A549 (cell line): Measurements from ENCODE around the gene MGMT. TPM values are rescaled to one million over a fixed set of nuclear protein-coding genes. Genes with fewer than 3 reads are reported as not detected.

Experiments
- ATAC-seq, 2 experiments: fragments of 200-7000 bp in 1 of 2; fragments of >200 bp in 1 of 2; cut with Nextera tagmentation in 1 of 2; cut with Tn5 transposase in 1 of 2; 3 replicates each; pipeline versions ENCODE4 v1.8.0 to v1.9.1; 2018 to 2020; ENCODE audit warnings: mild to moderate bottlenecking in 1 of 2, moderate library complexity in 1 of 2
- CTCF ChIA-PET: fragments of 300-600 bp; sonication (Branson Sonifier 250); formaldehyde crosslinking; extraction: SDS; loops from one replicate; lab custom pipeline; 2021; ENCODE audit warnings: antibody characterized with exemption, inconsistent platforms; lab: Yijun Ruan, JAX
- POLR2A ChIA-PET: fragments of 350-600 bp; formaldehyde crosslinking; extraction: SDS; loops from one replicate; lab custom pipeline; 2021; ENCODE audit warnings: antibody characterized with exemption, inconsistent platforms; lab: Yijun Ruan, JAX
- DNase-seq, 2 experiments: peaks; one replicate each; pipeline versions ENCODE4 v3.0.0 to v3.0.0-alpha.2; 2011 to 2016; ENCODE audit warnings: low read depth in 1 of 2, low spot score in 1 of 2
- FAIRE-seq: peaks from 2 replicates; lab custom pipeline; 2011; peaks lifted over from hg19 to GRCh38; lab: Jason Lieb, UNC
- H3K27ac ChIP-seq, 2 experiments: fragments of >200 bp; sonication (Bioruptor Twin); formaldehyde crosslinking; 3 replicates each; pipeline ENCODE4 v1.5.1; 2016 to 2017
- H3K4me1 ChIP-seq: fragments of >200 bp; sonication (Bioruptor Twin); formaldehyde crosslinking; 3 replicates; pipeline ENCODE4 v1.6.1; 2016
- H3K4me2 ChIP-seq: fragments of >200 bp; sonication (Bioruptor Twin); formaldehyde crosslinking; 3 replicates; pipeline ENCODE4 v1.6.1; 2016
- H3K4me3 ChIP-seq: fragments of >200 bp; sonication (Bioruptor Twin); formaldehyde crosslinking; 3 replicates; pipeline ENCODE4 v1.5.1; 2016
- H3K9me3 ChIP-seq: fragments of >200 bp; sonication (Bioruptor Twin); formaldehyde crosslinking; 3 replicates; pipeline ENCODE4 v1.6.1; 2016
- BHLHE40 ChIP-seq: IDR thresholded peaks from 2 replicates; pipeline ENCODE4 v1.6.1; 2012; ENCODE audit warnings: low read depth, low read length, inconsistent platforms
- CBX2 ChIP-seq: fragments of 200-600 bp; sonication (generic); IDR thresholded peaks from 2 replicates; pipeline ENCODE4 v1.6.1; 2016; ENCODE audit warnings: low read depth, mild to moderate bottlenecking, borderline replicate concordance
- CHD2 ChIP-seq: fragments of 150-350 bp; IDR thresholded peaks from 2 replicates; pipeline ENCODE4 v1.6.1; 2014; ENCODE audit warnings: low read length; ENCODE audit not compliant: partially characterized antibody
- CHD4 ChIP-seq: fragments of 200-600 bp; sonication (generic); IDR thresholded peaks from 2 replicates; pipeline ENCODE4 v1.6.1; 2016; ENCODE audit warnings: antibody characterized with exemption, mild to moderate bottlenecking, borderline replicate concordance
- EHF ChIP-seq: fragments of 250-450 bp; sonication (Bioruptor Pico); IDR thresholded peaks from 2 replicates; pipeline ENCODE4 v1.5.0; 2020; ENCODE audit warnings: mild to moderate bottlenecking
- EHMT2 ChIP-seq: fragments of 200-600 bp; sonication (generic); IDR thresholded peaks from 2 replicates; pipeline ENCODE4 v1.6.1; 2016; ENCODE audit warnings: antibody characterized with exemption, low read depth, mild to moderate bottlenecking, moderate library complexity
- EP300 ChIP-seq, 2 experiments: fragments of >200 bp; sonication (Bioruptor Twin); formaldehyde crosslinking; IDR thresholded peaks; 2 replicates in 1 of 2; 3 replicates in 1 of 2; pipeline ENCODE4 v1.6.1; 2016 to 2017
- FOSL2 ChIP-seq, 2 experiments: fragments of 450-650 bp in 1 of 2; fragments of >200 bp in 1 of 2; sonication (Bioruptor Twin) in 1 of 2; formaldehyde crosslinking; IDR thresholded peaks; 2 replicates each; pipeline versions ENCODE4 v1.5.0 to v1.6.1; 2016 to 2020; ENCODE audit warnings: mild to moderate bottlenecking in 1 of 2, moderate library complexity in 1 of 2
- FOXS1 ChIP-seq: fragments of 250-450 bp; sonication (Bioruptor Pico); IDR thresholded peaks from 2 replicates; pipeline ENCODE4 v1.5.0; 2020; ENCODE audit warnings: mild to moderate bottlenecking, moderate library complexity
- GATA3 ChIP-seq: IDR thresholded peaks from 2 replicates; pipeline ENCODE4 v1.6.1; 2012; ENCODE audit warnings: borderline replicate concordance
- HDAC2 ChIP-seq: fragments of 200-600 bp; sonication (generic); IDR thresholded peaks from 2 replicates; pipeline ENCODE4 v1.6.1; 2016
- HEYL ChIP-seq: fragments of 250-450 bp; sonication (Bioruptor Pico); IDR thresholded peaks from 2 replicates; pipeline ENCODE4 v1.8.0; 2021; ENCODE audit warnings: mild to moderate bottlenecking, moderate library complexity
- HOXB5 ChIP-seq: fragments of 250-450 bp; sonication (Bioruptor Pico); IDR thresholded peaks from 2 replicates; pipeline ENCODE4 v1.5.0; 2020; ENCODE audit warnings: mild to moderate bottlenecking, moderate library complexity
- JUN ChIP-seq, 2 experiments: fragments of >200 bp; sonication (Bioruptor Twin); formaldehyde crosslinking; IDR thresholded peaks; 2 replicates in 1 of 2; 3 replicates in 1 of 2; pipeline ENCODE4 v1.6.1; 2016 to 2017
- KDM1A ChIP-seq: fragments of 200-600 bp; sonication (generic); IDR thresholded peaks from 2 replicates; pipeline ENCODE4 v1.6.1; 2016; ENCODE audit warnings: low read depth, mild to moderate bottlenecking
- KDM5A ChIP-seq: fragments of 200-600 bp; sonication (generic); IDR thresholded peaks from 2 replicates; pipeline ENCODE4 v1.6.1; 2016; ENCODE audit warnings: antibody characterized with exemption, mild to moderate bottlenecking
- MAFK ChIP-seq: fragments of 450-650 bp; IDR thresholded peaks from 2 replicates; pipeline ENCODE4 v1.6.1; 2014; ENCODE audit not compliant: partially characterized antibody
- MAZ ChIP-seq: fragments of 150-350 bp; IDR thresholded peaks from 2 replicates; pipeline ENCODE4 v1.6.1; 2014; ENCODE audit warnings: antibody characterized with exemption, low read depth, low read length, borderline replicate concordance
- NFE2L2 ChIP-seq: fragments of 150-350 bp; conservative IDR thresholded peaks from 2 replicates; pipeline ENCODE4 v1.6.1; 2014; ENCODE audit warnings: low read length
- NR3C1 ChIP-seq: fragments of >200 bp; sonication (Bioruptor Twin); formaldehyde crosslinking; IDR thresholded peaks from 3 replicates; pipeline ENCODE4 v1.6.1; 2017
- POLR2A ChIP-seq: IDR thresholded peaks from 2 replicates; pipeline ENCODE4 v1.6.1; 2012; ENCODE audit warnings: mild to moderate bottlenecking, low read length
- RNF2 ChIP-seq: fragments of 200-600 bp; sonication (generic); IDR thresholded peaks from 2 replicates; pipeline ENCODE4 v1.6.1; 2016; ENCODE audit warnings: low read depth, mild to moderate bottlenecking, antibody characterized with exemption, moderate library complexity, borderline replicate concordance
- SREBF2 ChIP-seq: fragments of 450-650 bp; IDR thresholded peaks from 2 replicates; pipeline ENCODE4 v1.6.1; 2014; ENCODE audit warnings: mild to moderate bottlenecking, moderate library complexity
- ZFP36 ChIP-seq: fragments of 450-650 bp; IDR thresholded peaks from 2 replicates; pipeline ENCODE4 v1.6.1; 2014; ENCODE audit warnings: borderline replicate concordance; ENCODE audit not compliant: partially characterized antibody
- ZNF302 ChIP-seq: fragments of 250-450 bp; sonication (Bioruptor Pico); IDR thresholded peaks from 2 replicates; pipeline ENCODE4 v1.9.0; 2021; ENCODE audit warnings: inconsistent platforms, mild to moderate bottlenecking, moderate library complexity
- WGBS: methylation state at CpG from one replicate; pipeline ENCODE4 v1.1.6; 2017; ENCODE audit errors: missing lambda C conversion rate; 5-methylcytosine and 5-hydroxymethylcytosine counted together
- polyA plus RNA-seq, 4 experiments: library from polyadenylated mRNA; depleted of rRNA in 3 of 4; stranded (reverse); fragments of >200 nt; fragmentation: RNase III in 1 of 4; extraction: RNeasy Plus Mini Kit Qiagen cat#74134 plus additional on column Dnase treatment in 1 of 4; gene quantifications; 2 replicates in 3 of 4; 3 replicates in 1 of 4; pipeline ENCODE4 v1.2.3, GENCODE V29; 2011 to 2017
- TF ChIP-seq, protein P1 (sequence below): fragments of 250-450 bp; sonication (Bioruptor Pico); IDR thresholded peaks from 2 replicates; pipeline ENCODE4 v1.5.0; 2020; ENCODE audit warnings: low read depth, mild to moderate bottlenecking, moderate library complexity
- TF ChIP-seq, protein P2 (sequence below): IDR thresholded peaks from 2 replicates; pipeline ENCODE4 v1.6.1; 2012
- TF ChIP-seq, protein P3 (sequence below): fragments of 450-650 bp; IDR thresholded peaks from 2 replicates; pipeline ENCODE4 v1.6.1; 2014; ENCODE audit warnings: antibody characterized with exemption
- TF ChIP-seq, protein P4 (sequence below): fragments of >200 bp; sonication (Bioruptor Twin); formaldehyde crosslinking; IDR thresholded peaks from 2 replicates; pipeline ENCODE4 v1.6.1; 2016

The MGMT gene
- polyA plus RNA-seq, 2 of the 4 experiments (the other 2 are of a cell fraction), result 4.9 to 5.2 TPM

DNA sequence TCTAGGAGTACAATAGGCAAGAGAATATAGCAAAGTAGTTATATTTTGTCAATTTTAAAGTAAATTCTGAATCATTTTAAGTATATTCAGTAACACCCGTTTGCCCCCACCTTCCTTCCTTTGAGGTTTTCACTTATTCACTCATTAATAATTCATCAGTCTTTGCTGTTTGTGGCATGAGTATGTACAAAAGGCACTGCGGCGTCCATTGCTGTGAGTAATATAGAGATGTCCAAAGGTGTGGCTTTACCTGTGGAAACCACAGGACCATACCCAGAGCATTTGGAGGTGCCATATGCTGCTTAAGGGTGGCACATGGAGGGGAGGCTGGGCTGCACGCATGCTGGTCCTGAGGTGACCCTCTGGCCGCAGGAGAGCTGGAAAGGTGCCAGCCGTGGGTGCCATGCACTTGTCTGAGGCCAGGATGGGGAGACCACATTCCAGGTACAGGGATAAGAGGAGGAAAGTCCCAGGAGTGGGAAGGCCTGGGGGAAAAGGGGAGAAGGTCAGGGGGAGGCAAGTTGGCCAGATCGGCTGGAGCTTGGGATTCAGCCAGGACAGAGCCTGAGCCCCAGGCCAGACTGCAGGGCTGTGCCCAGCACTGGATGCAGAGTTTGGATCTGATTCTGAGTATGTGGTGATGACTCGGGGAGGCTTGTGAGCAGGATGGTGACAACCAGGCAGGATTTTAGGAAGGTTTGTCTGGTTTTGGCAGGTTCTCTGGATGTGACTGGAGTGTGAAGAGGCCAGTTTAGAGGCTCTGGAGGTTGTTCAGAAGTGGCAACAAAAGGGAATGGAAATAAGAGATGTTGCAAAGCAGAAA is 223.4 kb downstream of the MGMT start (continued):
- no peak for TF ChIP-seq HEYL (CRISPR knock-in tag)
- TF ChIP-seq HDAC2, result no peak

DNA sequence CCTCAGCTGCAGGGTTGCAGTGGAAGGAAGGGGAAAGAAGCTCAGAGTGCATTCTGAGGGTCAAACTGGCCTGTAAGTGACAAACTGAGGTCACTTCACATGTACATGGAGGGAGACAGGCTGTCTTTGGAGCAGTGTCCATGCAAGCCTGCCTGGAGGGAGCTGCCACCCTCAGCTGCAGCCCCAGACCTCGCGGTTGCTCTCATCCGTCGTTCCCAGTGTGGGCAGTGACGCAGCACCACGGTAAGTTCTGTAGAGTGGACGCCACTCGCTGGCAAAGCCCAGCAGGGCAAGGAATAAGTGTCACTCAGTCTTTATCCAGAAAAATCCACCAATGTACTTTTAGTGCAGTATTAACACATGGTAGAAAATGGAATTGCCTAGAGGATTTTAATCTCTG is 225.7 kb downstream of the MGMT start:
- Histone ChIP-seq H3K4me2 (no peak overlapping the region), H3K4me1 (no peaks in the 10 kb centered on the region), H3K4me3 (no peak overlapping the region), H3K9me3 (no peaks in the 10 kb centered on the region), H3K27ac (no peak overlapping the region)
- ChIA-PET CTCF (no interaction called here), POLR2A (no interaction called here)
- DNase-seq, result no peak
- ATAC-seq, result 0 out of 6 replicates have a peak, but pooled peaks of 1 of the 2 experiments have one; percentile 34
- no peak for FAIRE-seq
- TF ChIP-seq EP300 (IDR thresholded peaks at IDR 0.05), result no peak
- WGBS, result 31% methylated on average over 3 of the region's 8 CpGs

DNA sequence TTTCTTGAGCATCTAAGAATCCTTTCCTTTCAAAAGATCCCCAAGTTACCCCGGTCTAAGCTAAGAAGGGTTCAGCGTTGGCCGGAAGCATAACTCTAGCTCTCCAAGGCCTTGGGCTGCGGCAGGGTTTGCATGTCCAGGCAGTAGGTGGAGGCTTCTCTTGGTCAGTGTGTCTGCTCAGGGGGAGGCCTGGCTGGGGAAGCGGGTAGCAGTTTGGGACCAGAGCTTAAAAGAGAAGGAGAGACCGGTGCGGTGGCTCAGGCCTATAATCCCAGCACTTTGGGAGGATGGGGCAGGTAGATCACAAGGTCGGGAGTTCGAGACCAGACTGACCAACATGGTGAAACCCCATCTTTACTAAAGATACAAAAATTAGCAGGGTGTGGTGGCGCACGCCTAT is 226.3 kb downstream of the MGMT start:
- H3K4me2 ChIP-seq, result no peak overlapping the region
- H3K4me1 ChIP-seq, result no peaks in the 10 kb centered on the region
- POLR2A ChIA-PET, result no interaction called here
- DNase-seq (no peak), FAIRE-seq (no peak), ATAC-seq (no peak)
- CTCF ChIA-PET, result interaction anchor here (1.5 kb wide), 1 partner anchor 9 kb away, joined by 4 read pairs; no protein-coding TSS in a partner anchor
- TF ChIP-seq, protein P1, sequence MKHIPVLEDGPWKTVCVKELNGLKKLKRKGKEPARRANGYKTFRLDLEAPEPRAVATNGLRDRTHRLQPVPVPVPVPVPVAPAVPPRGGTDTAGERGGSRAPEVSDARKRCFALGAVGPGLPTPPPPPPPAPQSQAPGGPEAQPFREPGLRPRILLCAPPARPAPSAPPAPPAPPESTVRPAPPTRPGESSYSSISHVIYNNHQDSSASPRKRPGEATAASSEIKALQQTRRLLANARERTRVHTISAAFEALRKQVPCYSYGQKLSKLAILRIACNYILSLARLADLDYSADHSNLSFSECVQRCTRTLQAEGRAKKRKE, result no peak
- TF ChIP-seq JUN (IDR thresholded peaks at IDR 0.05), result no peak
- TF ChIP-seq POLR2A, result no peak
- no peak for TF ChIP-seq GATA3
- no peak for TF ChIP-seq NFE2L2
- no peak for TF ChIP-seq FOSL2 (IDR thresholded peaks at IDR 0.05)
- TF ChIP-seq FOSL2 (CRISPR knock-in tag; IDR thresholded peaks at IDR 0.05), result no peak
- no peak for TF ChIP-seq ZNF302 (CRISPR knock-in tag)
- no peak for TF ChIP-seq EHF (CRISPR knock-in tag)
- TF ChIP-seq KDM1A, result no peak
- no peak for TF ChIP-seq CHD2
- no peak for TF ChIP-seq ZFP36
- TF ChIP-seq BHLHE40, result no peak
- TF ChIP-seq, protein P2, sequence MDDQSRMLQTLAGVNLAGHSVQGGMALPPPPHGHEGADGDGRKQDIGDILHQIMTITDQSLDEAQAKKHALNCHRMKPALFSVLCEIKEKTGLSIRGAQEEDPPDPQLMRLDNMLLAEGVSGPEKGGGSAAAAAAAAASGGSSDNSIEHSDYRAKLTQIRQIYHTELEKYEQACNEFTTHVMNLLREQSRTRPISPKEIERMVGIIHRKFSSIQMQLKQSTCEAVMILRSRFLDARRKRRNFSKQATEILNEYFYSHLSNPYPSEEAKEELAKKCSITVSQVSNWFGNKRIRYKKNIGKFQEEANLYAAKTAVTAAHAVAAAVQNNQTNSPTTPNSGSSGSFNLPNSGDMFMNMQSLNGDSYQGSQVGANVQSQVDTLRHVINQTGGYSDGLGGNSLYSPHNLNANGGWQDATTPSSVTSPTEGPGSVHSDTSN, result no peak
- TF ChIP-seq MAZ, result no peak
- no peak for TF ChIP-seq NR3C1
- no peak overlapping the region for H3K4me3 ChIP-seq
- 47% methylated on average over 10 of the region's 11 CpGs for WGBS
- no peak overlapping the region for H3K27ac ChIP-seq
- no peaks in the 10 kb centered on the region for H3K9me3 ChIP-seq

DNA sequence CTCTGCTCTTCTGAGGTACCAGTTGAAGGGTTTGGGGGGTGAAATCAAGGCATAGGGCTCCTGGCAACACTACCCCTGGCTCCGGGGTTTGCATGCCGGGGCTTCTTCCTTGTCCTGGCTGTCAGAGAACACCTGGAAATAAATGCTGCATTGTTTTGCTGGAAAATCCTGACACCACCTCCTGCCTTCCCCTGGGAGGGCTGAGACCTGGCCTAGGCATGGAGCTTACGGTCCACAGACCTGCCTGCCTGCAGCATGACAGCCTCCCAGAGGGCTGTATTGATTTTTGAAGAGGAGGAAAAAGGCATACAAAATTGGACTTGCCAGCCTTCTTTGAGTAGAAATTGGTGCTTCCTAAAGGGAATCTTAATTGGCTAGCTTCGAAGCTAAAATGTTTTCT is 227.1 kb downstream of the MGMT start:
- H3K27ac ChIP-seq, result no peak overlapping the region
- DNase-seq (no peak), FAIRE-seq (no peak), ATAC-seq (no peak)
- WGBS, result 31% methylated on average over 4 of the region's 4 CpGs
- ChIA-PET CTCF (interaction anchor here (1.5 kb wide), 1 partner anchor 9 kb away, joined by 4 read pairs; no protein-coding TSS in a partner anchor), POLR2A (no interaction called here)
- no peak overlapping the region for H3K4me2 ChIP-seq
- H3K9me3 ChIP-seq, result no peaks in the 10 kb centered on the region
- H3K4me3 ChIP-seq, result no peak overlapping the region
- TF ChIP-seq CBX2, result no peak
- no peak for TF ChIP-seq CHD2
- TF ChIP-seq NFE2L2, result no peak
- no peak for TF ChIP-seq MAFK
- no peak for TF ChIP-seq FOXS1 (CRISPR knock-in tag)
- TF ChIP-seq RNF2, result no peak
- TF ChIP-seq, protein P2, result no peak
- no peak for TF ChIP-seq BHLHE40
- TF ChIP-seq EHMT2, result no peak
- no peak for TF ChIP-seq GATA3
- TF ChIP-seq, protein P3, sequence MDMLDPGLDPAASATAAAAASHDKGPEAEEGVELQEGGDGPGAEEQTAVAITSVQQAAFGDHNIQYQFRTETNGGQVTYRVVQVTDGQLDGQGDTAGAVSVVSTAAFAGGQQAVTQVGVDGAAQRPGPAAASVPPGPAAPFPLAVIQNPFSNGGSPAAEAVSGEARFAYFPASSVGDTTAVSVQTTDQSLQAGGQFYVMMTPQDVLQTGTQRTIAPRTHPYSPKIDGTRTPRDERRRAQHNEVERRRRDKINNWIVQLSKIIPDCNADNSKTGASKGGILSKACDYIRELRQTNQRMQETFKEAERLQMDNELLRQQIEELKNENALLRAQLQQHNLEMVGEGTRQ, result no peak
- no peak for TF ChIP-seq CHD4
- TF ChIP-seq HOXB5 (CRISPR knock-in tag), result no peak
- TF ChIP-seq EHF (CRISPR knock-in tag), result no peak
- TF ChIP-seq, protein P4, sequence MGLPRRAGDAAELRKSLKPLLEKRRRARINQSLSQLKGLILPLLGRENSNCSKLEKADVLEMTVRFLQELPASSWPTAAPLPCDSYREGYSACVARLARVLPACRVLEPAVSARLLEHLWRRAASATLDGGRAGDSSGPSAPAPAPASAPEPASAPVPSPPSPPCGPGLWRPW, result no peak
- TF ChIP-seq KDM5A, result no peak
- no peak for TF ChIP-seq KDM1A
- TF ChIP-seq SREBF2, result no peak
- H3K4me1 ChIP-seq, result no peaks in the 10 kb centered on the region
